Trophoblast cell (in vitro differentiated cells and primary cell): ENCODE data around the gene KIR3DL1.
A peak's percentile ranks its signal among the peaks of the same experiment; 100 is the strongest.
"Not testable (repeated sequence)": the region's sequence is repeated elsewhere in the genome, so short reads cannot be mapped to it uniquely, and the experiment has no call there.

ENCODE experiments used
- DNase-seq, 2 donors: peaks; one replicate each; pipeline ENCODE4 v3.0.0-alpha.2; 2016
- H2AFZ ChIP-seq: 2 replicates; pipeline ENCODE4 v1.6.1; 2013; ENCODE audit warnings: low read length, moderate library complexity, mild to moderate bottlenecking; ENCODE audit not compliant: insufficient read depth, poor library complexity
- H2AK5ac ChIP-seq: 2 replicates; pipeline ENCODE4 v1.6.1; 2013; ENCODE audit warnings: mild to moderate bottlenecking, low read length
- H2BK120ac ChIP-seq: 2 replicates; pipeline ENCODE4 v1.6.1; 2013; ENCODE audit warnings: low read length, mild to moderate bottlenecking, moderate library complexity; ENCODE audit not compliant: insufficient read depth, poor library complexity
- H2BK12ac ChIP-seq: 2 replicates; pipeline ENCODE4 v1.6.1; 2013; ENCODE audit warnings: mild to moderate bottlenecking, low read length, moderate library complexity
- H2BK5ac ChIP-seq: 2 replicates; pipeline ENCODE4 v1.6.1; 2013; ENCODE audit warnings: low read length, low read depth, moderate library complexity, mild to moderate bottlenecking; ENCODE audit not compliant: poor library complexity
- H3K14ac ChIP-seq: 2 replicates; pipeline ENCODE4 v1.6.1; 2013; ENCODE audit warnings: mild to moderate bottlenecking, low read length
- H3K18ac ChIP-seq: 2 replicates; pipeline ENCODE4 v1.6.1; 2013; ENCODE audit warnings: mild to moderate bottlenecking, low read length
- H3K23ac ChIP-seq: 2 replicates; pipeline ENCODE4 v1.6.1; 2013; ENCODE audit warnings: low read length
- H3K27ac ChIP-seq: 2 replicates; pipeline ENCODE4 v1.5.1; 2013; ENCODE audit warnings: low read depth, mild to moderate bottlenecking, inconsistent platforms, low read length, moderate library complexity
- H3K27me3 ChIP-seq: 2 replicates; pipeline ENCODE4 v1.6.1; 2013; ENCODE audit warnings: inconsistent platforms, mild to moderate bottlenecking, low read length, moderate library complexity; ENCODE audit not compliant: insufficient read depth
- H3K36me3 ChIP-seq, 2 experiments: 1 replicate in 1 of 2; 2 replicates in 1 of 2; pipeline ENCODE4 v1.6.1; 2013; ENCODE audit warnings: low read length in 2 of 2, mild to moderate bottlenecking in 2 of 2, moderate library complexity in 1 of 2; ENCODE audit not compliant: insufficient read depth in 2 of 2, control insufficient read depth in 1 of 2
- H3K4ac ChIP-seq: 2 replicates; pipeline ENCODE4 v1.6.1; 2013; ENCODE audit warnings: low read depth, mild to moderate bottlenecking, low read length, moderate library complexity
- H3K4me1 ChIP-seq, 2 experiments: 1 replicate in 1 of 2; 2 replicates in 1 of 2; pipeline ENCODE4 v1.6.1; 2013; ENCODE audit warnings: low read length in 2 of 2, mild to moderate bottlenecking in 2 of 2, moderate library complexity in 1 of 2; ENCODE audit not compliant: insufficient read depth in 2 of 2, control insufficient read depth in 1 of 2
- H3K4me2 ChIP-seq: 2 replicates; pipeline ENCODE4 v1.6.1; 2013; ENCODE audit warnings: inconsistent platforms, mild to moderate bottlenecking, low read length, moderate library complexity
- H3K4me3 ChIP-seq: 2 replicates; pipeline ENCODE4 v1.5.1; 2013; ENCODE audit warnings: mild to moderate bottlenecking, low read depth, low read length, inconsistent platforms
- H3K79me1 ChIP-seq: one replicate; pipeline ENCODE4 v1.6.1; 2013; ENCODE audit warnings: low read length
- H3K79me2 ChIP-seq: 2 replicates; pipeline ENCODE4 v1.6.1; 2013; ENCODE audit warnings: low read length, mild to moderate bottlenecking; ENCODE audit not compliant: control insufficient read depth, insufficient read depth, poor library complexity
- H3K9ac ChIP-seq: 2 replicates; pipeline ENCODE4 v1.6.1; 2013; ENCODE audit warnings: mild to moderate bottlenecking, low read length
- H3K9me3 ChIP-seq: 2 replicates; pipeline ENCODE4 v1.6.1; 2013; ENCODE audit warnings: low read depth, mild to moderate bottlenecking, control low read depth, inconsistent platforms, low read length; ENCODE audit not compliant: insufficient read depth
- H4K12ac ChIP-seq: 2 replicates; pipeline ENCODE4 v1.6.1; 2013; ENCODE audit warnings: low read depth, mild to moderate bottlenecking, low read length, moderate library complexity
- H4K8ac ChIP-seq: 2 replicates; pipeline ENCODE4 v1.6.1; 2013; ENCODE audit warnings: low read depth, mild to moderate bottlenecking, low read length, moderate library complexity
- H4K91ac ChIP-seq: one replicate; pipeline ENCODE4 v1.6.1; 2013; ENCODE audit warnings: low read depth, mild to moderate bottlenecking, low read length, moderate library complexity
- WGBS: extraction: QIAGEN DNeasy Blood & Tissue Kit; methylation state at CpG from one replicate; pipeline ENCODE4 v1.1.7; 2013; ENCODE audit warnings: missing lambda C conversion rate; ENCODE audit not compliant: insufficient read length, insufficient coverage; ENCODE audit errors: extremely low coverage; 5-methylcytosine and 5-hydroxymethylcytosine counted together

KIR3DL1 gene

GRCh38 chr19:54778896-54779295 is 37.4 kb upstream of the KIR3DL1 start:
- no CpG with 5 or more reads among the region's 7 CpGs for WGBS
- not testable (repeated sequence) for H3K4me2 ChIP-seq, H3K4ac ChIP-seq, H4K12ac ChIP-seq, H3K27me3 ChIP-seq, H2AFZ ChIP-seq, H3K4me1 ChIP-seq, H3K14ac ChIP-seq, H3K4me3 ChIP-seq, H3K9ac ChIP-seq, H3K23ac ChIP-seq, H3K18ac ChIP-seq, H3K79me2 ChIP-seq, H4K8ac ChIP-seq, H2BK5ac ChIP-seq, H2BK12ac ChIP-seq, H2AK5ac ChIP-seq, H3K79me1 ChIP-seq, H3K27ac ChIP-seq, H4K91ac ChIP-seq, H3K36me3 ChIP-seq, H2BK120ac ChIP-seq
- H3K9me3 ChIP-seq, result peaks cover 18% of the 10 kb centered on the region
- peak; percentile 19 to 20 for DNase-seq

GRCh38 chr19:54782916-54783315 is 33.4 kb upstream of the KIR3DL1 start:
- not testable (repeated sequence) for H3K4ac ChIP-seq, H3K27me3 ChIP-seq, H3K23ac ChIP-seq, H3K4me2 ChIP-seq, H4K12ac ChIP-seq, H3K4me1 ChIP-seq, H4K8ac ChIP-seq, H3K79me2 ChIP-seq, H3K14ac ChIP-seq, H3K4me3 ChIP-seq, H2BK120ac ChIP-seq, H4K91ac ChIP-seq, H3K18ac ChIP-seq, H2BK12ac ChIP-seq, H3K27ac ChIP-seq, H3K79me1 ChIP-seq, H2AK5ac ChIP-seq, H2AFZ ChIP-seq, H3K36me3 ChIP-seq, H3K9ac ChIP-seq, DNase-seq, H2BK5ac ChIP-seq
- H3K9me3 ChIP-seq, result peaks cover 31% of the 10 kb centered on the region
- no CpG with 5 or more reads among the region's 4 CpGs for WGBS

GRCh38 chr19:54786091-54786723 is 30.1 kb upstream of the KIR3DL1 start:
- H4K91ac ChIP-seq, H4K12ac ChIP-seq, DNase-seq, H2AK5ac ChIP-seq, H2BK12ac ChIP-seq, H3K4me3 ChIP-seq, H4K8ac ChIP-seq, H2BK120ac ChIP-seq, H2BK5ac ChIP-seq, H3K79me2 ChIP-seq, H3K27me3 ChIP-seq, H3K79me1 ChIP-seq, H3K23ac ChIP-seq, H3K27ac ChIP-seq, H3K14ac ChIP-seq, H3K4me2 ChIP-seq, H3K4ac ChIP-seq, H2AFZ ChIP-seq, H3K18ac ChIP-seq, H3K4me1 ChIP-seq, H3K36me3 ChIP-seq, H3K9ac ChIP-seq: not testable (repeated sequence)
- peaks cover 47% of the 10 kb centered on the region for H3K9me3 ChIP-seq
- WGBS, result no CpG with 5 or more reads among the region's 24 CpGs

GRCh38 chr19:54788154-54788553 is 28.1 kb upstream of the KIR3DL1 start:
- not testable (repeated sequence) for H2AK5ac ChIP-seq, H3K4ac ChIP-seq, H4K8ac ChIP-seq, H3K27me3 ChIP-seq, H3K79me2 ChIP-seq, DNase-seq, H3K23ac ChIP-seq, H2AFZ ChIP-seq, H3K18ac ChIP-seq, H3K4me3 ChIP-seq, H4K12ac ChIP-seq, H3K4me2 ChIP-seq, H3K27ac ChIP-seq, H2BK12ac ChIP-seq, H3K36me3 ChIP-seq, H3K79me1 ChIP-seq, H3K14ac ChIP-seq, H4K91ac ChIP-seq, H3K9ac ChIP-seq, H3K4me1 ChIP-seq, H2BK120ac ChIP-seq, H2BK5ac ChIP-seq
- WGBS, result no CpG with 5 or more reads among the region's 6 CpGs
- peaks cover 40% of the 10 kb centered on the region for H3K9me3 ChIP-seq
